Measurements from ENCODE around the gene PRR7. TPM values are rescaled to one million over a fixed set of nuclear protein-coding genes. Genes with fewer than 3 reads are reported as not detected.

Gene PRR7, protein sequence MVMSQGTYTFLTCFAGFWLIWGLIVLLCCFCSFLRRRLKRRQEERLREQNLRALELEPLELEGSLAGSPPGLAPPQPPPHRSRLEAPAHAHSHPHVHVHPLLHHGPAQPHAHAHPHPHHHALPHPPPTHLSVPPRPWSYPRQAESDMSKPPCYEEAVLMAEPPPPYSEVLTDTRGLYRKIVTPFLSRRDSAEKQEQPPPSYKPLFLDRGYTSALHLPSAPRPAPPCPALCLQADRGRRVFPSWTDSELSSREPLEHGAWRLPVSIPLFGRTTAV
- total RNA-seq = 10 to 100 TPM; 12.3 to 13.0 TPM

DNA sequence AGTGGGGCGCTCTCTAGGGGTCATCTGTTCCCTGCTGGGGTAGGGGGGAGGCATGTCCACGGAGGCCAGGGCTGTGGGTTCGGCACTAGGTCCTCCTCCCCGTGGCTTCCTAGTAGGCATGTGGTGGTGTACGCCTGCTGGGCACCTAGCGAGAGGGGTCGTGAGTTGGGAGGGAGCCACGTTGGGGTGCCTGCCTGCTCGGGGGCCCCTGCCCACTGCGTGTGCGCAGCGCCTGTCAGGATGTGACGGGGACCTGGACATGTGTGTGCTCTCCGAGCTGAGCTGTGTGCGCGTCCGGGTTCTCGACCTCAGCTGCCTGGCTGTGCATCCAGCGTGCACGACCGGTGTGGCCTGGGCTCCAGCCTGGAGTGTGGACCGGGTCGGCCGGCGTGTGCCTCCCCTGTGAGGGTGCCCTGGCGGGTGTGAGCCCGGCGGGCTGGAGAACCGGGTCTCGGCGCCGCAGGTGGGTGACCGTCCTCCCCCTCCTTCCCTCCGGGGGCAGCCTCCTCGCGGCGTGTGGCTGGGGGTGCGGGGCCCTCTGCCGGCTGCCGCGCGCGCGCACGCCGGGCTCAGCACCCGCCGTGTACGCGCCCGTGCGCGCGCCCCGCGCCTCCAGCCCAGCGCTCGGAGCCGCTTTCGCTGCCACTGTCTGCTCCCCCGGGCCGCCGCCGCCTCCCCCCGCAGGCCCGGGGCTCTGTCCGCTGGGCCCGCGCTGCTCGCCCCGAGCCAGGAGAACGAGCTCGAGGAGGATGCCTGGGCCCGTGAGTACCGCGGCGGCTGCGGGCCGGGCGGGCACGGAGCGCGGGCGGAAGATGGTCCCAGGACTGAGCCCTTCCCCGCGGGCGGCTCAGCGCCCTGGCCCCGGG, at the start of gene PRR7:
PRR7 (plus strand) TSS at position 615 of the 866 bp plus-strand sequence. CDS start 8,254 bp downstream, outside the sequence.
- POLR2A ChIA-PET = interaction anchor here (0.9 to 9.3 kb wide), 7 partner anchors 10 to 130 kb away, joined by 4 to 85 read pairs (median 11); partner anchors contain the start of gene GRK6
- H3K4me1 Mint-ChIP-seq = peaks cover 43% of the 10 kb centered on the region
- peak within 1 kb of the TSS; percentile 89 for H3K27ac Mint-ChIP-seq
- H3K9me3 Mint-ChIP-seq (ENCODE audit: low read depth) = no peaks in the 10 kb centered on the region
- H3K4me3 Mint-ChIP-seq = peak within 1 kb of the TSS; percentile 51
- CTCF ChIA-PET = interaction anchor here (0.7 to 8.1 kb wide), 12 partner anchors 8 to 96 kb away, joined by 3 to 72 read pairs (median 4); no protein-coding TSS in a partner anchor
- peaks cover 11% of the 10 kb centered on the region for H3K36me3 Mint-ChIP-seq (ENCODE audit: low read depth)
- intact Hi-C loops (cut with DNase I, micrococcal nuclease) = loop anchor here (1.0 to 2.0 kb wide), 4 partner anchors 8 to 44 kb away; no protein-coding TSS in a partner anchor
- peak; percentile 83 for DNase-seq
- peak; percentile 54 for ATAC-seq
- no peaks in the 10 kb centered on the region for H3K27me3 Mint-ChIP-seq

DNA sequence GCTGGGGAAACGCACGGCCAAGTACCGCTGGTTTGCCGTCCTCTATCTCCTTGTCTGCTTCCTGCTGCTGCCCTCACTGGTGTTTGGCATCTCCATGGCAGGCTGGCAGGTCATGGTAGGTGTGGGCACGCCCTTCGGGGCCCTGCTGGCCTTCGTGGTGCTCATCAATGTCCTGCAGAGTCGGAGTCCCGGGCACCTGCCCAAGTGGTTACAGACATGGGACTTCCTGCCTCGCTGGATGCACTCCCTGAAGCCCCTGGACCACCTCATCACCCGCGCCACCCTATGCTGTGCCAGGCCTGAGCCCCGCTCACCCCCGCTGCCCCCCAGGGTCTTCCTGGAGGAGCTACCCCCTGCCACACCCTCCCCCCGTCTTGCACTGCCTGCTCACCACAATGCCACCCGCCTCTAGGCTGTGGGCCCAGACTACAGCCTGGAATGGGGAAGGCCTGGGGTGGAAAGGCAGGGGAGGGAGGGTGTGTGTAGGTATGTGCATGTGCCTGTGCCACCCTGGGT, 48.7 kb upstream of the PRR7 start:
- no peak overlapping the region for H3K4me3 Mint-ChIP-seq
- no peaks in the 10 kb centered on the region for H3K9me3 Mint-ChIP-seq (ENCODE audit: low read depth)
- ChIA-PET CTCF (interaction anchor here (1.1 kb wide), 1 partner anchor 60 kb away, joined by 3 read pairs; no protein-coding TSS in a partner anchor), POLR2A (no interaction called here)
- peaks cover 11% of the 10 kb centered on the region for H3K4me1 Mint-ChIP-seq
- intact Hi-C loops (cut with DNase I, micrococcal nuclease) = no loop called here
- no peaks in the 10 kb centered on the region for H3K36me3 Mint-ChIP-seq (ENCODE audit: low read depth)
- DNase-seq (no peak), ATAC-seq (no peak)
- H3K27me3 Mint-ChIP-seq = peaks cover 12% of the 10 kb centered on the region
- H3K27ac Mint-ChIP-seq = no peak overlapping the region

DNA sequence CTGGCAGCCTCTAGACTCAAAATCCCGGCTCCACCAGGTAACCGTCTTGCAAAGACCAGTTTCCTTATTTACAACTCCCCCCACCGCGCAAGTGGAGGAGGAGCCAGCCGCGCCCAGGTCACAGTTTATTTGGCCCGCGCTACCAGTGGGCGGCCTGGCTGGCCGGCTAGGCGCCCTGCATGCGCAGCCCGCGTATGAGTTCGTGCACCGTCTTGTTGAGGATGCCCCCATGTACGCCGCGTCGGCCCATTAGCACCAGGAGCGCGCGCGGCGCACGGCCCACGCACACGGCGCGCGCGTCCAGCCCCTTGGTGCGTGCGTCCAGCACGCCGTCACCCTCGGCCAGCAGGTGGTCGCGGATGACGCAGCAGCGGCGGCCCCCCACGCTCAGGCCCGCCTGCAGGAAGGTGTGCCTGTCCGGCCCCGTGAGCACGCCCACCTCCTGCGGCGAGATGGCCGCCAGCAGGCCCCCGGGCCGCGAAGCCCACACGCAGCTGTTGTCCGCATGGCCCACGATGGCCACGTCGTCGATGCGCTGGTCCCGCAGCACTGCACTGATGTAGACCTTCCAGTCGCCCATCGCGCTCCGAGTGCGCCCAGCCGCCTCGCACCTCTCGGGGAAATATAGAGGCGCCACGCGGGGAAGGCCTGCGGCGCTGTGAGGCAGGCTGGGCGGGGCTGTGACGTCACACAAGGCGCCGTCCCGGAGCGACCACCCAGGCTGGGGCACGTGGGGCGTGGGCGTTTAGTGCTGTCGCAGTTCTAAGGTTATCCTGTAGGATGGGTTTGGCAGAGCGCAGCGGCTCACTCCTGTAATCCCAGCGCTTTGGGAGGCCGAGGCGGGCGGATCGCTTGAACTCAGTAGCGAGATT, 46.4 kb upstream of the PRR7 start, which contains the start of gene PFN3:
PFN3 (minus strand) TSS at position 665 of the 872 bp plus-strand sequence; CDS start at position 580, 85 bp downstream.
- Mint-ChIP-seq H3K27me3 (peaks cover 14% of the 10 kb centered on the region), H3K4me3 (no peak within 1 kb of the TSS), H3K4me1 (peaks cover 26% of the 10 kb centered on the region), H3K36me3 (ENCODE audit: low read depth) (no peaks in the 10 kb centered on the region), H3K27ac (no peak within 1 kb of the TSS), H3K9me3 (ENCODE audit: low read depth) (no peaks in the 10 kb centered on the region)
- no peak for ATAC-seq
- POLR2A ChIA-PET = no interaction called here
- CTCF ChIA-PET = interaction anchor here (0.6 to 7.3 kb wide), 8 partner anchors 12 to 172 kb away, joined by 3 to 195 read pairs (median 4); partner anchors contain the start of genes GRK6 and SLC34A1
- intact Hi-C loops (cut with DNase I, micrococcal nuclease) = loop anchor here (5.0 kb wide), 2 partner anchors 83 to 117 kb away; partner anchors contain the start of gene DDX41 (in 1 of the 2)
- peak; percentile 35 for DNase-seq

DNA sequence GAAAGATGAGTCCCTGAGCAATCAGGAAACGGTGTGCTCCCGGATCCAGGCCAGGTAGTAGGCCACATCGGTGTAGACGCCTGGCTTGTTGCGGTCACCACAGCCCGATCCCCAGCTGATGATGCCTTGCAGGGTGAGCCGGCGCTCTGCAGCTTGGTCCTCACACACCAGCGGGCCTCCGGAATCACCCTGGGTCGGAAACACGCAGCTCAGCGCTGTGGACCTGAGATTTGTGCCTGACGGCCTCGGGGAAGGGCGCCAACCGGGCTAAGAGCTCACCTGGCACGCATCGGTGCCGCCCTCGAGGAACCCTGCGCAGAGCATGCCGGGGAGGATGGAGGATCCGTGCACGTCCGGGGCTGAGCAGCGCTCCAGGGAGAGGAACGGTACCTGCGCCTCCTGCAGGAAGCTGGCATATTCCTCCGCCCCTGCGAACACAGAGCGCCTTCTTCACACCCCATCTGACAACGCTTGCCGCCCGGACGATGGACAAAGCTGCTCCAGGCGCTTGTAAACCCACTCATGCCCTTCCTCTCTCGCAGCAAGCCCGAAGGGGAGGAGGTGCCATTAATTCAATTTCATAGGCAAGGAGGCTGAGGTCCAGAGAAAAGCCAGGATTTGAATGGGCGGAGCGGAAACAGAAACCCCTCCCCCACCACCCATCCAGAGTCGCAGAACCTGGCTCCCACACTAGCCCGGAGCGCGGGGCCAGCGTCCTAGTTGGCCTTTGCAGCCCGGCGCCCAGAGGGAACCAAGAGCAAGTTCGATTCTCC, 44.2 kb upstream of the PRR7 start:
- H3K27me3 Mint-ChIP-seq = peaks cover 14% of the 10 kb centered on the region
- ChIA-PET CTCF (interaction anchor here (0.6 to 7.3 kb wide), 28 partner anchors 8 to 160 kb away, joined by 3 to 195 read pairs (median 7); partner anchors contain the start of genes GRK6, LMAN2, MXD3 and PDLIM7), POLR2A (interaction anchor here (0.9 to 4.3 kb wide), 9 partner anchors 9 to 55 kb away, joined by 3 to 25 read pairs (median 9); partner anchors contain the start of gene GRK6)
- peak overlapping the region; percentile 63 for H3K27ac Mint-ChIP-seq
- peak overlapping the region; percentile 72 for H3K4me3 Mint-ChIP-seq
- intact Hi-C loops (cut with DNase I, micrococcal nuclease) = loop anchor here (1.0 to 5.0 kb wide), 11 partner anchors 12 to 288 kb away; partner anchors contain the start of genes DDX41 (in 1 of the 2), LMAN2 (in 1 of the 2), PDLIM7 (in 1 of the 2) and PRR7 (in 1 of the 2)
- H3K9me3 Mint-ChIP-seq (ENCODE audit: low read depth) = no peaks in the 10 kb centered on the region
- peak; percentile 90 for DNase-seq
- H3K4me1 Mint-ChIP-seq = peaks cover 27% of the 10 kb centered on the region
- peak; percentile 68 for ATAC-seq
- H3K36me3 Mint-ChIP-seq (ENCODE audit: low read depth) = no peaks in the 10 kb centered on the region

DNA sequence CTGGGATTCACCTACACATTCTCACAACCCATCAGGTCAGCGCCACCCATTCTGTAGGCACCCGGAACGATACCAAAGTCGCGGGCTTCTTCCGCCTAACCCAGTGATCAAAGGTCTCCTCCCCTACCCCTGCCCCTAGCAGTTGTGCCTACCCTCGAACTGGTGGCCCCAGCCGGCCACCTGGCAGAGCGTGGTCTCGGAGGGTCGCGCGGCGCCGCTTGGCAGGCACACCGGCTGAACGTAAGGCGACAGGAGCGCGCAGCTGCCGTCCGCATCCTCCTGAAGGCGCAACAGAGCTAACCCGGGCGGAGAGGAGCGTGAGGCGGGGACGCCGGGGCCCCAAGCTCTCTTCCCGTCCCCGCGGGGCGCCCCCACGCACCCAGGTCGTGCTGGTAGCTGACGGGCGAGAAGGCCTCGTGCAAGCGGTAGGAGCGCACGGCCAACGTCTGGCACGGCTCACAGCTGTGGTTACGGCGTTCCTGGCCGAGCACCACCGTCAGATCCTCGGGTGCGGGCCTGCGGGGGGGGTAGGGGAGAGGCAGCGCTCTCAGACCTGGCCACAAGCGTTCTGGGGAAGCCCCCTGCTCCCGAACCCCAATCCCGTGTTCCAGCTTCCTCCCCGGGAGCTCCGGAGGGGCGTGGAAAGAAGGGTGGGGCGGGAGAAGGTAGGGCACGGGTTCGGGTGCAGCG, 43.4 kb upstream of the PRR7 start:
- CTCF ChIA-PET = interaction anchor here (0.6 to 7.3 kb wide), 33 partner anchors 7 to 277 kb away, joined by 3 to 195 read pairs (median 7); partner anchors contain the start of genes GRK6, LMAN2, MXD3 and PDLIM7
- no peaks in the 10 kb centered on the region for H3K36me3 Mint-ChIP-seq (ENCODE audit: low read depth)
- ATAC-seq = peak; percentile 37
- peak; percentile 77 for DNase-seq
- H3K4me3 Mint-ChIP-seq = peak overlapping the region; percentile 72
- H3K9me3 Mint-ChIP-seq (ENCODE audit: low read depth) = no peaks in the 10 kb centered on the region
- intact Hi-C loops (cut with DNase I, micrococcal nuclease) = loop anchor here (1.0 to 5.0 kb wide), 7 partner anchors 26 to 114 kb away; partner anchors contain the start of genes DDX41 (in 1 of the 2), LMAN2 (in 1 of the 2), PDLIM7 (in 1 of the 2) and PRR7 (in 1 of the 2)
- peak overlapping the region; percentile 63 for H3K27ac Mint-ChIP-seq
- H3K4me1 Mint-ChIP-seq = peaks cover 27% of the 10 kb centered on the region
- POLR2A ChIA-PET = interaction anchor here (0.9 to 4.3 kb wide), 11 partner anchors 10 to 54 kb away, joined by 3 to 25 read pairs (median 9); partner anchors contain the start of genes GRK6 and PRR7
- H3K27me3 Mint-ChIP-seq = peaks cover 14% of the 10 kb centered on the region

DNA sequence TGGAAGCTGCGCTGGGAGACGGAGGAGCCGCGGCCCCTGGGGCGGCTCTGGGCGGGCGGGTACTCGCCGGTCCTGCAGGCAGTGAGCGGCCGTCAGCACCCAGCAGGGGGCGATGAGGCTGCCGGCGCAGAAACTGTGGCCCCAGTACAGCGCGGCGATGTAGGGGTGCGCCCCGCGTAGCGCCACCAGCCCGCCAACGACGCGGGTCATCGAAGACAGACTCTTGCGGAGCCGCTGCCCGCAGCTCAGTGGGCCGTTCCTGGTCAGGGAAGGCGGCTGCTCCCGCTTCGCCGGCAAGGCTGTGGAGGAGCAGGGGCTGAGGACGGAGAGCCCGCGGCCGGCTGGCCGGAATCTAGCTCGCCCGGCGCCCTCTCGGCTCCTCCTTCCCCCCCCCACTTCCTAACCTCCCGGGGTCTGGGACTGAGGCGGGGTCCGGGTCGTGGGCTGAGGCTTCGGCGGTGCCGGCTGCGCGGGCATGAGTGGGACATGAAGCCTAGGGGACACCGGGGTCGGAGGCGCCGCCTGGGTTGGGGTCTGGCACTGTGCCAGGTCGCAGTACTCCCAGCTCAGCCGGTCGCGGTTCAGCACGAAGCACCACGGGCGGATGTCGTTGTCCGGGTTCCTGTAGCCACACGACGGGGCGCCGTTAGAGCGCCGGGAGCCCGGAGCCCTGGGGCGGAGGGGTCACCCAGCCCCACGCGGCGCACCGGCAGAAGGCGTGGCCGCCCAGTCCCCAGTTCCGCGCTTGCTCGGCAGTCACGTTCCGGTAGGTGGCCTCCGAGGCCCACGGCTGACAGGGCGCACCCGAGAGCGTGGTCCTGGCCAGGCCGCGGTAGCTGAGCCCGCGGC, 42.6 kb upstream of the PRR7 start:
- CTCF ChIA-PET = interaction anchor here (0.5 to 7.3 kb wide), 38 partner anchors 8 to 752 kb away, joined by 3 to 195 read pairs (median 6); partner anchors contain the start of genes GRK6, LMAN2, MXD3 and PDLIM7
- Mint-ChIP-seq H3K4me3 (peak overlapping the region; percentile 72), H3K36me3 (ENCODE audit: low read depth) (no peaks in the 10 kb centered on the region), H3K27ac (peak overlapping the region; percentile 42), H3K9me3 (ENCODE audit: low read depth) (no peaks in the 10 kb centered on the region), H3K27me3 (peaks cover 14% of the 10 kb centered on the region), H3K4me1 (peaks cover 27% of the 10 kb centered on the region)
- DNase-seq = peak; percentile 91
- ATAC-seq = peak; percentile 84
- POLR2A ChIA-PET = interaction anchor here (0.9 to 4.3 kb wide), 10 partner anchors 14 to 53 kb away, joined by 3 to 25 read pairs (median 10); partner anchors contain the start of genes GRK6 and PRR7
- intact Hi-C loops (cut with DNase I, micrococcal nuclease) = loop anchor here (1.0 to 5.0 kb wide), 10 partner anchors 22 to 113 kb away; partner anchors contain the start of genes DDX41 (in 1 of the 2), GRK6 (in 1 of the 2), LMAN2 (in 1 of the 2) and PDLIM7 (in 1 of the 2)

DNA sequence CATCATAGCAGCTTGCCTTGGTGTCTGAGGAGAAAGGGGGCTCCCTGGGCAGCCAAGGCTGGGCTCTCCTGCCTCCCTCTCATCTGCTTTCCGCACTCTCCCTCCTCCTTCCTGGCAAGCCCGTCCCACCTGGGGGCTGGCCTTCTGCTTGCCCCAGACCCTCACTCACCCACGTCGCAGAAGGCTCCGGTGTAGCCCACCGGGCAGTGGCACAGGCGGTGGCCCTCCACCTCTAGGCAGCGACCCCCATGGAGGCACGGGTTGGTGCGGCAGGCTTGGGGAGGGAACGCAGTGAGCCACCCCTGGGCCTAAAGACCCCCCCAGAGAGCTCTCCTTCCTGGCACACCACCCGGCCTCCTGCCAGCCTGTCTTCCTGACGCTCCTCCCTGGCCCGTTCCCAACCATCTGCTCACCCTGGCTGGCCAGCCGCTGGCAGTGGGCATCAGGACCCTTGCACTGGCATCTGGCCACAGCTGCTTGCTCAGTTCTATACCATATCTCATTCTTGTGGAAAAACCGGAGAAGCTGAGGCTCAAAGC, 41.9 kb upstream of the PRR7 start:
- CTCF ChIA-PET = interaction anchor here (0.5 to 7.3 kb wide), 29 partner anchors 9 to 751 kb away, joined by 3 to 195 read pairs (median 7); partner anchors contain the start of genes GRK6, LMAN2, MXD3 and PDLIM7
- no peaks in the 10 kb centered on the region for H3K36me3 Mint-ChIP-seq (ENCODE audit: low read depth)
- no peaks in the 10 kb centered on the region for H3K9me3 Mint-ChIP-seq (ENCODE audit: low read depth)
- DNase-seq = no peak
- peaks cover 14% of the 10 kb centered on the region for H3K27me3 Mint-ChIP-seq
- ATAC-seq = no peak
- H3K27ac Mint-ChIP-seq = peak overlapping the region; percentile 69
- POLR2A ChIA-PET = interaction anchor here (0.9 to 4.3 kb wide), 8 partner anchors 15 to 53 kb away, joined by 3 to 25 read pairs (median 13); partner anchors contain the start of genes GRK6 and PRR7
- H3K4me3 Mint-ChIP-seq = peak overlapping the region; percentile 72
- peaks cover 27% of the 10 kb centered on the region for H3K4me1 Mint-ChIP-seq
- intact Hi-C loops (cut with DNase I, micrococcal nuclease) = loop anchor here (1.0 to 5.0 kb wide), 6 partner anchors 22 to 113 kb away; partner anchors contain the start of genes DDX41 (in 1 of the 2) and GRK6 (in 1 of the 2)

DNA sequence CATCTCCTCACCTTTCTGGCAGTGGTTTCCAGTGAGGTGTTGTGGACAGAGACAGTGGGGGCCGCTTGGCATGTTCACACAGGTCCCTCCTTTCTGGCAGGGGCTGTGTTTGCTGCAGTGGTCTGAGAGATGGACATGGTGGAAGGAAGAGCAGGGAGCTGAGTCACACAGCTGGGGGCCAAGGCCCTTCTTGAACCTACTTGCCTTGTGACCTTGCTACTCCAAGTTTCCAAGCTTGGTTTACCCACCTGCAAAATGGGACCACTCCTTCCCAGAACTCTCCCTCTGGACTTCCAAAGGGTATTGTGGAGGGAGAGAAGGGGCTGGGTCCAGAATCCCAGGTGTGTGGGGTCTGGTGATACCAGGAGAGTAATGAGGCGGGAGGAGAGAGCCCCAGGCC, 41.3 kb upstream of the PRR7 start:
- intact Hi-C loops (cut with DNase I, micrococcal nuclease) = no loop called here
- Mint-ChIP-seq H3K9me3 (ENCODE audit: low read depth) (no peaks in the 10 kb centered on the region), H3K27ac (peak overlapping the region; percentile 69)

More for the DNA sequence above, 41.3 kb upstream of the PRR7 start:
- H3K27me3 Mint-ChIP-seq = peaks cover 14% of the 10 kb centered on the region
- no peaks in the 10 kb centered on the region for H3K36me3 Mint-ChIP-seq (ENCODE audit: low read depth)
- ATAC-seq (no peak), DNase-seq (no peak)
- H3K4me3 Mint-ChIP-seq = no peak overlapping the region
- ChIA-PET CTCF (interaction anchor here (0.9 to 7.3 kb wide), 13 partner anchors 10 to 95 kb away, joined by 3 to 195 read pairs (median 34); partner anchors contain the start of genes GRK6, LMAN2, PRR7 and SLC34A1), POLR2A (interaction anchor here (2.0 to 4.3 kb wide), 2 partner anchors 45 to 50 kb away, joined by 7 to 25 read pairs; no protein-coding TSS in a partner anchor)
- H3K4me1 Mint-ChIP-seq = peaks cover 27% of the 10 kb centered on the region

Measured in activated CD4-positive, alpha-beta T cell treated with anti-CD3 and anti-CD28 coated beads for 36 hours (primary cell).